PC-9 (cell line): ENCODE data around the gene EGF. TPM values are rescaled to one million over a fixed set of nuclear protein-coding genes. Genes with fewer than 3 reads are reported as not detected.

Source experiments
- Bru-seq: library from RNA; stranded (reverse); fragments of 400-500 nt; gene quantifications from one replicate; lab custom pipeline; 2021; lab: Mats Ljungman, UMichigan
- BruChase-seq, 2 experiments: library from RNA; stranded (reverse); fragments of 400-500 nt; gene quantifications; one replicate each; lab custom pipeline; 2021; lab: Mats Ljungman, UMichigan
- BruUV-seq: library from RNA; stranded (reverse); fragments of 400-500 nt; replicated peaks from 2 replicates; lab custom pipeline; 2021; lab: Mats Ljungman, UMichigan
- CTCF ChIA-PET: fragments of 300-600 bp; sonication (Branson Sonifier 250); formaldehyde crosslinking; loops from one replicate; lab custom pipeline; 2022; ENCODE audit warnings: antibody characterized with exemption; lab: Charles Lee
- POLR2A ChIA-PET: fragments of 300-600 bp; sonication (Branson Sonifier 250); formaldehyde crosslinking; loops from one replicate; lab custom pipeline; 2022; ENCODE audit warnings: antibody characterized with exemption; ENCODE audit not compliant: unreplicated experiment; lab: Charles Lee
- DNase-seq, 2 experiments: peaks; one replicate each; pipeline versions ENCODE4 v3.0.0 to v3.0.0-alpha.2; 2015 to 2022; ENCODE audit warnings: mixed read lengths in 1 of 2
- H2AFZ ChIP-seq: fragments of 200-600 bp; sonication (generic); 2 replicates; pipeline ENCODE4 v1.8.1; 2017; ENCODE audit warnings: antibody characterized with exemption
- H3F3A ChIP-seq: fragments of 200-600 bp; sonication (generic); 2 replicates; pipeline ENCODE4 v1.8.1; 2017; ENCODE audit warnings: antibody characterized with exemption, mild to moderate bottlenecking, low read depth; ENCODE audit not compliant: insufficient read depth
- H3K27ac ChIP-seq: fragments of 200-600 bp; sonication (generic); 2 replicates; pipeline ENCODE4 v1.6.1; 2016; ENCODE audit warnings: mixed run types
- H3K27me3 ChIP-seq: fragments of 200-600 bp; sonication (generic); 2 replicates; pipeline ENCODE4 v1.6.1; 2016; ENCODE audit warnings: low read depth, mixed run types; ENCODE audit not compliant: insufficient read depth
- H3K36me3 ChIP-seq: fragments of 200-600 bp; sonication (generic); 2 replicates; pipeline ENCODE4 v1.6.1; 2016; ENCODE audit warnings: low read depth, mixed run types
- H3K4me1 ChIP-seq: fragments of 200-600 bp; sonication (generic); replicated peaks from 2 replicates; pipeline ENCODE4 v1.6.1; 2016; ENCODE audit warnings: mixed run types; ENCODE audit not compliant: insufficient read depth
- H3K4me2 ChIP-seq: fragments of 200-600 bp; sonication (generic); 2 replicates; pipeline ENCODE4 v1.6.1; 2017; ENCODE audit warnings: mixed run types
- H3K4me3 ChIP-seq: fragments of 200-600 bp; sonication (generic); 2 replicates; pipeline ENCODE4 v1.6.1; 2016; ENCODE audit warnings: mixed run types
- H3K79me2 ChIP-seq: fragments of 200-600 bp; sonication (generic); 2 replicates; pipeline ENCODE4 v1.6.1; 2017; ENCODE audit warnings: low read depth, mixed run types
- H3K9me2 ChIP-seq: fragments of 200-600 bp; sonication (generic); 2 replicates; pipeline ENCODE4 v1.8.1; 2017; ENCODE audit warnings: mild to moderate bottlenecking; ENCODE audit not compliant: insufficient read depth
- H3K9me3 ChIP-seq: fragments of 200-600 bp; sonication (generic); 2 replicates; pipeline ENCODE4 v1.8.1; 2016; ENCODE audit warnings: low read depth; ENCODE audit not compliant: insufficient read depth
- H4K20me1 ChIP-seq: fragments of 200-600 bp; sonication (generic); 2 replicates; pipeline ENCODE4 v1.8.1; 2017; ENCODE audit not compliant: insufficient read depth
- CTCF ChIP-seq: fragments of 200-600 bp; sonication (generic); conservative IDR thresholded peaks from 2 replicates; pipeline ENCODE4 v1.6.1; 2017; ENCODE audit warnings: mixed run types, antibody characterized with exemption, mild to moderate bottlenecking, moderate library complexity
- EZH2 ChIP-seq: fragments of 200-600 bp; sonication (generic); IDR thresholded peaks from 2 replicates; pipeline ENCODE4 v1.8.0; 2017; ENCODE audit warnings: antibody characterized with exemption, low read depth
- intact Hi-C: fragments of 100-400 bp; cut with micrococcal nuclease; formaldehyde crosslinking; loops from one replicate; pipeline ENCODE4 v1.10.0; 2022; ENCODE audit not compliant: unreplicated experiment
- long read RNA-seq: library from polyadenylated mRNA; stranded (forward); transcript quantifications from one replicate; pipeline ENCODE4 v2.0.0, GENCODE V29; 2022
- total RNA-seq: library from RNA; stranded (reverse); gene quantifications from 2 replicates; pipeline ENCODE4 v1.2.3, GENCODE V29; 2021

The EGF gene
- total RNA-seq (19.6 and 20.4 TPM in 2 replicates), Bru-seq, nascent RNA (percentile 74 among the genes with signal in this experiment), BruChase-seq, experiment 1, labeled RNA remaining after a 2-hour chase (percentile 75 among the genes with signal in this experiment), BruChase-seq, experiment 2, labeled RNA remaining after a 6-hour chase (percentile 66 among the genes with signal in this experiment)
- long read RNA-seq, partial matches to known transcripts, result 0 of 8 reads
- long read RNA-seq, other reads (novel, unspliced or antisense), result 8 of 8 reads

GRCh38 chr4:109912706-109913595 is at the start of gene EGF:
Gene EGF, plus strand, starts transcription at chr4:109912883. Its CDS starts 453 bp downstream, at chr4:109913336.
- Histone ChIP-seq H3K9me2 (no peaks in the 10 kb centered on the region), H3K36me3 (no peaks in the 10 kb centered on the region), H3K4me2 (peak within 1 kb of the TSS; percentile 68), H3K27me3 (no peaks in the 10 kb centered on the region), H3K27ac (peak within 1 kb of the TSS; percentile 58; the same call in 1 of the 2 replicates), H3K79me2 (no peaks in the 10 kb centered on the region), H4K20me1 (no peaks in the 10 kb centered on the region), H2AFZ (peak within 1 kb of the TSS; percentile 86), H3K9me3 (no peaks in the 10 kb centered on the region), H3K4me1 (peaks cover 9% of the 10 kb centered on the region; the same call in 1 of the 2 replicates), H3F3A (no peaks in the 10 kb centered on the region), H3K4me3 (peak within 1 kb of the TSS; percentile 45; the same call in 1 of the 2 replicates)
- no peak for DNase-seq
- POLR2A ChIA-PET, result interaction anchor here (0.6 to 0.8 kb wide), 3 partner anchors 14 to 134 kb away, joined by 3 to 6 read pairs (median 5); no protein-coding TSS in a partner anchor
- intact Hi-C loops, result loop anchor here (5.0 to 10.0 kb wide), 3 partner anchors 54 to 481 kb away; partner anchors contain the start of genes CASP6 and SEC24B
- CTCF ChIA-PET, result no interaction called here
- BruUV-seq, result TSS peak; percentile 72
- no peak for TF ChIP-seq CTCF
- TF ChIP-seq EZH2, result no peak

GRCh38 chr4:109864134-109864533 is 48.5 kb upstream of the EGF start:
- ChIA-PET POLR2A (interaction anchor here (0.7 kb wide), 1 partner anchor 630 kb away, joined by 5 read pairs; no protein-coding TSS in a partner anchor), CTCF (no interaction called here)
- intact Hi-C loops, result no loop called here
- no peak for DNase-seq
- BruUV-seq, result no TSS peak
- Histone ChIP-seq H3K79me2 (no peaks in the 10 kb centered on the region), H3K27ac (no peak overlapping the region), H3F3A (0 out of 2 replicates have a peak, but pooled peaks cover 3% of the 10 kb centered on the region), H3K4me2 (no peak overlapping the region), H3K4me3 (no peak overlapping the region), H3K4me1 (peaks cover 12% of the 10 kb centered on the region; the same call in 1 of the 2 replicates), H3K27me3 (no peaks in the 10 kb centered on the region), H3K36me3 (no peaks in the 10 kb centered on the region), H4K20me1 (no peaks in the 10 kb centered on the region), H2AFZ (no peak overlapping the region), H3K9me3 (no peaks in the 10 kb centered on the region), H3K9me2 (no peaks in the 10 kb centered on the region)
- TF ChIP-seq CTCF, result no peak
- no peak for TF ChIP-seq EZH2

GRCh38 chr4:109870061-109870460 is 42.6 kb upstream of the EGF start:
- no peak overlapping the region for H3K4me3 ChIP-seq

More at GRCh38 chr4:109870061-109870460, 42.6 kb upstream of the EGF start:
- no peaks in the 10 kb centered on the region for H3K27me3 ChIP-seq
- no TSS peak for BruUV-seq
- intact Hi-C loops, result no loop called here
- H3K4me2 ChIP-seq, result no peak overlapping the region
- ChIA-PET POLR2A (no interaction called here), CTCF (no interaction called here)
- no peaks in the 10 kb centered on the region for H4K20me1 ChIP-seq
- H3K79me2 ChIP-seq, result no peaks in the 10 kb centered on the region
- TF ChIP-seq CTCF (no peak), EZH2 (no peak)
- H3K9me2 ChIP-seq, result no peaks in the 10 kb centered on the region
- H3K27ac ChIP-seq, result no peak overlapping the region
- no peaks in the 10 kb centered on the region for H3F3A ChIP-seq
- H3K4me1 ChIP-seq, result no peaks in the 10 kb centered on the region
- H3K9me3 ChIP-seq, result no peaks in the 10 kb centered on the region
- no peak overlapping the region for H2AFZ ChIP-seq
- H3K36me3 ChIP-seq, result no peaks in the 10 kb centered on the region
- no peak for DNase-seq
